GM12872 (cell line): ENCODE measurements around the gene ADCY1.

Experiments used
- CTCF ChIP-seq: IDR thresholded peaks from 3 replicates; pipeline ENCODE4 v1.5.1; 2011; ENCODE audit warnings: low read depth, mild to moderate bottlenecking, low read length, moderate library complexity; ENCODE audit not compliant: insufficient read depth

ADCY1 gene

GRCh38 chr7:45702751-45703150 is 128.6 kb downstream of the ADCY1 start:
- no peak for TF ChIP-seq CTCF

- no peak for TF ChIP-seq CTCF
Measured at GRCh38 chr7:45703373-45703821, 129.2 kb downstream of the ADCY1 start.

- no peak for TF ChIP-seq CTCF
Measured at GRCh38 chr7:45703911-45704682, 129.9 kb downstream of the ADCY1 start.

GRCh38 chr7:45704683-45705016 is 130.5 kb downstream of the ADCY1 start:
- TF ChIP-seq CTCF: no peak

GRCh38 chr7:45708046-45708950 is 134.1 kb downstream of the ADCY1 start:
- no peak for TF ChIP-seq CTCF

- no peak for TF ChIP-seq CTCF
Measured at GRCh38 chr7:45709168-45710042, 135.2 kb downstream of the ADCY1 start.
